Stimulated activated naive CD8-positive, alpha-beta T cell treated with anti-CD3 and anti-CD28 coated beads, Interleukin-15, amount 100 ng/mL, for 72 hours (primary cell): ENCODE results near the gene ALOX5.

ENCODE experiments used
- ATAC-seq: fragments of 150-1000 bp; cut with Tn5 transposase; 2 replicates; pipeline ENCODE4 v1.10.0; 2021; ENCODE audit warnings: mild to moderate bottlenecking, moderate library complexity
- DNase-seq, 2 donors: peaks; one replicate each; pipeline ENCODE4 v3.0.0; 2021 to 2022
- H3K27ac Mint-ChIP-seq, 2 donors: one replicate each; pipeline ENCODE4 v1.8.0; 2022; ENCODE audit warnings: mild to moderate bottlenecking in 2 of 2, mixed read lengths in 2 of 2, moderate library complexity in 2 of 2
- H3K27me3 Mint-ChIP-seq: one replicate; pipeline ENCODE4 v1.8.0; 2022; ENCODE audit warnings: mixed read lengths
- H3K4me1 Mint-ChIP-seq: one replicate; pipeline ENCODE4 v1.8.0; 2022; ENCODE audit warnings: mild to moderate bottlenecking, mixed read lengths
- H3K4me3 Mint-ChIP-seq, 2 donors: one replicate each; pipeline ENCODE4 v1.8.0; 2022; ENCODE audit warnings: mild to moderate bottlenecking in 2 of 2, mixed read lengths in 2 of 2, moderate library complexity in 1 of 2
- H3K9me3 Mint-ChIP-seq, 2 donors: one replicate each; pipeline ENCODE4 v1.8.0; 2022; ENCODE audit warnings: mixed read lengths in 2 of 2

ALOX5 gene

DNA sequence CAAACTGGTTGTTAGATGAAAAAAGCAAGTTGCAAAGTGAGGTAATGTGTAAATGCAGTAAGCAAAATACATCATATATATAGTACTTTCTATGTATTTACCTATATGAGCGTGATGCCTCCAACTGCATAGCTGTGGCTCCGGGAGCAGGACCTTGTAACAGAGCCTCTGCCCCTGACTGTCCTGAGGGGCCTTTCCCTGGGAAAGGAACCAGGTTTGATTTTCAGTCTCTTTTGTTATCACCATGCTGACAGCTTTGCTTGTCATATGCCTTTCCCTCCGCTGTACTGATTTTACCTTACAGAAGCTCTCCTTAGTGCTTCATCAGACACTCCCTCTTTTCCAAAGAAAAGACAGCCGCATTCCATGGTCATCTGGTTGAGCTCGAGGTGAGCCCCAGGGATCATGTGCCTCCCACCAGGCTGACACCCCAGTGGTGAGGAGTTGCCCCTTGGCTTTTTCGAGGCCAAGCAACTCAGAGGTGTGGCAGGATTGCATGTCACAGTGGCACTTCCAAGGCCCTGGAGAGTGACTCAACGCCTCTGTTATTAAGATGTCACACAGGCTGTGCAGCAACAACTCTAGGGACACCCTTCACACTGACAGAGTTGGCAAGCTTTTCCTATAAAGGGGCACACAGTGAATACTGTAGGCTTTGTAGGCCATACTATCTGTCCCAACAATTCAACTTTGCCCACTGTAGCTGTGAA is 78.9 kb downstream of the ALOX5 start:
- Mint-ChIP-seq H3K4me3 (no peak overlapping the region), H3K27ac (no peak overlapping the region), H3K27me3 (no peaks in the 10 kb centered on the region), H3K9me3 (no peaks in the 10 kb centered on the region), H3K4me1 (peaks cover 44% of the 10 kb centered on the region)
- peak in 1 of 2 donors; percentile 4 for DNase-seq
- ATAC-seq: no peak

DNA sequence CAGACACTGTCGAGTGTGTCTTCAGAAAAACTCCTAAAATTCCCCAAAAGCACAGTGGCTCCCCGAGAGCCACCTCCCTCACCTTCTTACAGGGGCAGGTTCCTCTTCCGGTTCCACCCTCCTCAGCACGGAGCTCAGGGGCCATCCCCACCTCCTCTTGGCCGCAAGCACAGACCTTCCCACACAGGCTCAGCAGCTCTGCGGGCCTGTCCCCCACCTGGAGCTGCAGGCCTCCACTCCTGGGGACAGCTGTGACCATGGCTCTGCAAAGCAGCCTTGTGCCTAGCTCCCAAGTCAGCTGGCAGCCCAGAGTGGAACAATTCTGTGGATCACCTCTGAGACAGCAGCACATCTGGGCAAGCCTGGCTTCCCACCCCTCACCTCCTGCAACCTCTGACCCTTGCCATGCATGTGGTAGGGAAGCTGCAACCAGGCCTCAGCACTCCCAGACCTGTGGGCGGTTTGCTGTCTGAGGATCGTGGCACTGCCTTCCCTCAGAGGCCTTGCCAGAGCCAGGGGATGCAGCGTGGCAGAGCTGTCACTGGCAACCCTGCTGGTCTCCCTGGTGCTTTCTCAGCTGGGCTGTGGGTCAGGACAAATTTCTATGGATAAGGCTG is 79.7 kb downstream of the ALOX5 start:
- H3K27me3 Mint-ChIP-seq: no peaks in the 10 kb centered on the region
- no peaks in the 10 kb centered on the region for H3K9me3 Mint-ChIP-seq
- ATAC-seq: no peak

DNA sequence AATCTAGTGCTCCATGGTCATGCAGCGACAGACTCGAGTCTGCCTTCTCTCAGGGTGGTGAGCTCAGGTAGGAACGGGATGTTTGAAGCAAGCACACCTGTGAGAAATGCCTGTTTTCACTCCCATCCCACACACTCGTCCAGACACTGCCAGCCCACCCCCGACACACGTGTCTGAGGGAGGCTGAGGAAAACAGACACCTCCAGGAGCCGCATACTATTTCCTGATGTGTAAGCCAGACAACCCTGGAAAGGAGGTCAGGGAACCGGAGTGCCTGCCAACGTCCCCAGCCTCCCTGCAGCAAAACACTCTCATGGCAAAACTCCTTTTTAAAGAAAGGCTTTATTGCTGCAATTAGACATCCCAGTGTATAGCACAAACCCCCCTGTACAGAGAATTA is 80.2 kb downstream of the ALOX5 start:
- Mint-ChIP-seq H3K4me1 (peaks cover 44% of the 10 kb centered on the region), H3K27me3 (no peaks in the 10 kb centered on the region), H3K9me3 (no peaks in the 10 kb centered on the region), H3K27ac (peak overlapping the region in 1 of 2 donors; percentile 91), H3K4me3 (no peak overlapping the region)
- ATAC-seq (no peak), DNase-seq (peak in 1 of 2 donors; percentile 2)

More for the DNA sequence above, 79.7 kb downstream of the ALOX5 start:
- peak in 1 of 2 donors; percentile 3 for DNase-seq
- Mint-ChIP-seq H3K4me1 (peaks cover 44% of the 10 kb centered on the region), H3K27ac (peak overlapping the region; percentile 80 to 82), H3K4me3 (peak overlapping the region in 1 of 2 donors; percentile 15)

DNA sequence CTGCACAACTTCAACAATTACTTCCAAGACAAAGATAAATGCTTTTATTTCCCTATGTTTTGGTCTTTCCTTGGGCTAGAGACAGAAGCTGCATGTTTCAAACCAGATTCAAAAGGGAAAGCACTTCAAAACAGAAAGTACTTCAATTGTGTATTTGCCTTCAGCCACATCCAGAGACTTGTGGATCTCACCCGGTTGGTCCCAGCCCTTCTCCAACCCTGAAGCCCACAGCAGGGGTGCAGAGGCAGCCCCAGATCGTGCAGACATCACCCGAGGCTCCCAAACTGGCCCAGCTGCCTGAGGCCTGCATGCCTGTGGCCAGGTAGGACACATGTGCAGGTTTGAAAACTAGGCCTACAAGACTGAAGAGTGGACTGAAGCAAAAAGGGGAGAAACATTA is 80.8 kb downstream of the ALOX5 start:
- no peaks in the 10 kb centered on the region for H3K27me3 Mint-ChIP-seq
- H3K4me1 Mint-ChIP-seq: peaks cover 44% of the 10 kb centered on the region
- H3K9me3 Mint-ChIP-seq: no peaks in the 10 kb centered on the region
- peak overlapping the region; percentile 86 to 91 for H3K27ac Mint-ChIP-seq
- ATAC-seq (no peak), DNase-seq (no peak)
- peak overlapping the region in 1 of 2 donors; percentile 38 for H3K4me3 Mint-ChIP-seq

DNA sequence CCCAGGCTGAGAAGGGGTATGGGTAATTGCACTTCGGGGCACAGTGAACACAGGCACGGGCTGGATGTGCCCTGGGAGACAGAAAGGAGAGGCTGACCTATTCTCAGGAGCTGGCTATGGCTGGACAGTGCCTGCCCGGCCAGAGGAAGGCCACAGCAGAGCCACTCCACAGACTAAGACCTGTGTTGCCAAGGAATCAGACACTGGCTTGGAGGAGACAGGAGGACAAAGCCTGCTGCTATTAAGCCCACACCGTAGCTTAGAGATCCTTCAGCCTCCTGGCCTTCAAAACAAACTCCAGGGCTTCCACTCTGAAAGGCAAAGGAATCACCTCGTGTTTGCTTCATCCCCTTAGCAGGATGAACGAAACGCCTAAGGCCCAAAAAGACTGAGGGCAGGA is 82.2 kb downstream of the ALOX5 start:
- DNase-seq: peak in 1 of 2 donors; percentile 1
- peak overlapping the region; percentile 62 to 79 for H3K27ac Mint-ChIP-seq
- no peak overlapping the region for H3K4me3 Mint-ChIP-seq
- H3K4me1 Mint-ChIP-seq: peaks cover 45% of the 10 kb centered on the region
- H3K27me3 Mint-ChIP-seq: no peaks in the 10 kb centered on the region
- ATAC-seq: no peak
- no peaks in the 10 kb centered on the region for H3K9me3 Mint-ChIP-seq

DNA sequence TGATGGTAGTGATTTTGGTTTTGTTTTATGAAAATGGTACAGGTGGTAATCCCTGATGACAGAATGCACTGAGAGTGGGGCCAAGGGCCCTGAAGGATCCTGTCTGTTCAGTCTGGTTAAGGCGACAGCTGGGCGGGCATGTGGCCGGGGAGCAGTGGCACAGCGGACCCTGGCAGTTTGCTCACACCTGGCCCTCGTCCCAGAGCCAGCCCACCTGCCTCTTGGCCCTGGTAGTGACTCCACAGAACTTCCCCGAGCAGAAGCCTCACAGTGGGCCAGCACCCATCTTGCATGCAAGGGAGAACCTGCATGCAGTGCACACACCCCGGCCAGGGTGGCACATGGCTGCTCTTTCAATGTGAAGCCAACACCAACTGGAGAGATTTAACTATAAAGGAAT is 82.8 kb downstream of the ALOX5 start:
- Mint-ChIP-seq H3K27me3 (no peaks in the 10 kb centered on the region), H3K4me1 (peaks cover 42% of the 10 kb centered on the region), H3K9me3 (no peaks in the 10 kb centered on the region), H3K27ac (no peak overlapping the region), H3K4me3 (no peak overlapping the region)
- ATAC-seq (no peak), DNase-seq (no peak)

DNA sequence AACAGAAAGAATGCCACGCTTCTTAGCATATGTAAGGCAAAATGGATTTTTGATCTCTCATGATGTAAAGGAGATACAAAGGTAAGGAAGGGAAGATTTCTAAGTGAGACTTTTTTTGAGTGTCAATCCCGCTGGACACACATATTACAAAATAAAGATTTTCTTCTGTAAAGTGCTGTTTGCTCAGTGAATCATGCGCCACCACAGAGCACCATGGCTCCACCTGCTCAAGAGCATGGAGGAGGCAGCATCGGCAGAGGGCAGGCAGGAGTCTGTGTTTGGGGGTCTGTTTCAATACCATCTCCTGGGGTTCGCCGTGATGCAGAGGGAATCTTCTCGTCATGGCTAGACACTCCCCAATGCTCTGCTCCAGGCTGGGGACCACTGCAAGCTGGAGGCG is 83.5 kb downstream of the ALOX5 start:
- DNase-seq (no peak), ATAC-seq (no peak)
- H3K9me3 Mint-ChIP-seq: no peaks in the 10 kb centered on the region
- H3K27me3 Mint-ChIP-seq: no peaks in the 10 kb centered on the region
- H3K27ac Mint-ChIP-seq: peak overlapping the region in 1 of 2 donors; percentile 79
- no peak overlapping the region for H3K4me3 Mint-ChIP-seq
- H3K4me1 Mint-ChIP-seq: peaks cover 37% of the 10 kb centered on the region

DNA sequence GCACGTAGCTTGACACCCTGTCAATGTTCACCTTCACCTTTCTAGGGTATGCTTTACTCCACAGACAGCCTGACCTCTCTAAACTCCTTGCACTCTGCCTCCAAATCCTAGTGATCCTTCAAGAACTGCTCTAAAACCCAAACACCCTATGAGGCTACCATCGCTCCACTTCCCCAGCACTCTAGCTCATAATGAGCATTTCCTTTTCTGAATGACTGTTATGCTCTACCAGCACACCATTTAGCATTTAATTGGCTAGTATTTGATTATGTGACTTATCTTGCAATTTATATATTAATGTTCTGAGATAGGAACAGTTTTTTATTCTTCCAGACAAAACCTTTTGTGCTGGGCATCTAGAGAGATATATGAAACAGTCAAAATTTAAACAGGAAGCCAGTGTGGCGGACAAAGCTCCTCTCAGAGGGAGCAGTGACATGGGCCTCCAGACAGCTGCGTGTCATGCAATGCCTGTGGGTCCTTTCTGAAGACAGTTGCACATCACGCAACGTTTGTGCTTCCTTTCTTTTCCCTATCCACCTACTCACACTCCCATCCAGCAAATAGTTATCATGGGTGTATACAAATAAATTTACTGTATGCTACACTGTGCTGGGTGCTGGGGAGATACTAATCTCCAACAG is 86.3 kb downstream of the ALOX5 start:
- DNase-seq (no peak), ATAC-seq (no peak)
- Mint-ChIP-seq H3K4me3 (no peak overlapping the region), H3K27me3 (no peaks in the 10 kb centered on the region), H3K9me3 (no peaks in the 10 kb centered on the region), H3K4me1 (peaks cover 23% of the 10 kb centered on the region), H3K27ac (peak overlapping the region in 1 of 2 donors; percentile 55)

DNA sequence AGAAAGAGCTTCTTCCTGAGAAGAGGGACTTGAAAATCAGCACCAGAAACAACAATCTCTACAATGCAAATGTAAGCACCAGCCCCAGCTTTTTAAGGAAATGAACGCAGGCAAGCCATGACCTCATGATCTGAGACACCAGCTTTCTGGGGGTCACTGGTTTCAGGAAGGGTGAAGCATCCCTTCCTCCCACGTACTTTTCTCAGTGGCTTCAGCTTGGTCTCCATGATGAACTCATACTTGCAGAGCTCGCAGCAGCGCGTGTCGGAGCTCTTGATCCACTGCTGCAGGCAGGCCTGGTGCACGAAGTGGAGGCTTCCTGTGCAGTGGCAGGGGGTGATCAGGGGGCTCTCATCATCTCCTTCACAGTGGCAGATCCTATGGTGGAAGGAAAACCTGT is 87.0 kb downstream of the ALOX5 start:
- Mint-ChIP-seq H3K4me1 (peaks cover 23% of the 10 kb centered on the region), H3K4me3 (no peak overlapping the region), H3K27me3 (no peaks in the 10 kb centered on the region), H3K9me3 (no peaks in the 10 kb centered on the region), H3K27ac (no peak overlapping the region)
- DNase-seq (no peak), ATAC-seq (no peak)

DNA sequence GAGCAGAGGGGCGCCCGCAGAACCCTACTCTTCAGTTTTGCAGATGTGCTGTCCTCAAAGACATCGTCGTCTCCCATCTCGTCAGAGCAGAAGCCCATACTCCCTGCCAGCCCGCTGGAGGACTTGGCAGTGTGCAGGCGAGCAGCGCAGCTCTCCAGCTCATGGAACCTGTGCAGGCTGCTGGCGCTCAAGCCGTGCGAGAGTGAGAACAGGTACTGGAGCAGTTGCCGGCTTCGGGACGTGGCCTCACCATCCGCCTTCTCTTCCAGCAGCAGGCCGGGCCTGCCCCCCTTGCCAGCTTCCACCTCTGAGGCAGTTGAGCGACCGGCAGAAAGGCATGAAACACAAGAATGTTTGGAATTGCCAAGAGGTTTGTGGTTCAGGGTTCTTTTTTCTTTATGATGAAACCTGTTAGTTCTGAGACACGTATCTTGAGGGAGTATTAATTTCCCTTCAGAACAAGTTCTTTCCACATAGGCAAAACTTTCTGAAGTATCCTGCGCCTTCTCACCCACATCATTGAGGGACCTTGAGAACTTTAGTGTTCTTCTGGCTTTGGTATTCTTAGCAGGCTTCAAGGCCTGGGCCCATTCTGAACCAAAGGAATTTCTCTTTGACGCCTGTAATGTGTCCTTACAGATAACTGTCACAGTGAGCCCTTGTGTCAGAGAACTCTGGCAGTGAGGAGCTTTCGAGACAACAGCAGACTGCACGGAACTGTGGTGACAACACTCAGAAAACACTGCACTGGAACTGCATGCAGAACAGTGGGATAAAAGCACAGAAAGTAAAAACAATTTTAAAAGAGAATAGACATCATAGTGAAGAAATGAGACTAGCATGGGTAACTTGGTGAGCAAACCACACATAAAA is 89.5 kb downstream of the ALOX5 start:
- no peak overlapping the region for H3K4me3 Mint-ChIP-seq
- DNase-seq (no peak), ATAC-seq (no peak)
- H3K27ac Mint-ChIP-seq: peak overlapping the region; percentile 51 to 66
- peaks cover 22% of the 10 kb centered on the region for H3K4me1 Mint-ChIP-seq
- no peaks in the 10 kb centered on the region for H3K27me3 Mint-ChIP-seq
- H3K9me3 Mint-ChIP-seq: no peaks in the 10 kb centered on the region

DNA sequence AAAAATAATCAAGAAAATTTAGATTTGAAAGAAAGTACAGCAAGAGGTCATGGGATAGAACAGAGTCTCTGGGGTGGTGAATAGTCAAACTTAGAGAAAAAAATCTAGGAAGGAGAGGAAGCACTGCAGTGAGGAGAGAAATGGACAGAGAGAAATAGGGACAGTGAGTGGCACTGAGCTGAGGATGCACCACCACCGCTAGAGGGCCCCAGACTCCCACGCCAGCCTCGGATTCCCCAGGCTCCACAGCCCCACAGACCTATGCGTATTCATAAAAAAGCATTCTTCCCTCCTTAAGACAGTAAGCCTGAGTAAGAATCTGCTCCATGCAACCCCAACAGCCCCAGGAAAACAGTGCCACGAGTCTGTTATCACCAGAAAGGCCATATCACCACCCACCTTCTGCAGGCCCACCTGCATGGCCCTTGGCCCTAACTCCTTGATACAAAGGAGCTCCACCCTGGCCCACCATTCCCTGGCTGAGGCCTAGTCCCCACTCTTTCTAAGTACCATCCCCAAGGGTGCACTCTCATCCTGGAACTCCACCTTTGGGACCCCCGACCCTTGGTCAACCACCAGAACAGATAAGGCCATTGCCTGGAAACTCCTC is 91.0 kb downstream of the ALOX5 start:
- ATAC-seq: peak; percentile 98
- peak overlapping the region; percentile 35 to 88 for H3K27ac Mint-ChIP-seq
- H3K4me1 Mint-ChIP-seq: peaks cover 31% of the 10 kb centered on the region
- H3K4me3 Mint-ChIP-seq: no peak overlapping the region
- no peaks in the 10 kb centered on the region for H3K9me3 Mint-ChIP-seq
- H3K27me3 Mint-ChIP-seq: no peaks in the 10 kb centered on the region
- peak; percentile 67 to 79 for DNase-seq

DNA sequence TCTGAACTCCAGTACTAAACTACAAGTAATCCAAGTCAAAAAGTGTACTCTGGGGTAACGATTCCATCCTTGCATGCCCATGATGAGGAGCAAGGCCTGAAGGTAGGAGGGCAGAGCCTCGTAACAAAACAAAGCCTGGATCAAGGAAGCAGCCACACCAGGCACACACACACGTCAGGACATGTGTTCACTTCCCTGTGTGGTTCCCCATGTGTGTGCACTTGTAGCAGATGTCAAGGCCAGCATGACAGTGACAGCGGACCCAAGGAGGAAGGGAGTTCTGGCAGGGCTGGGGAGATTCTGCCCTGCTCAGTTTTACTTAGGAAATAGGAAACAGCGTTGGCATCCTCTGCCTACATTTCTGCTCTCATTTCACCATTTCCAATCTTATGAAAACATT is 92.8 kb downstream of the ALOX5 start:
- Mint-ChIP-seq H3K27ac (peak overlapping the region; percentile 15 to 88), H3K9me3 (no peaks in the 10 kb centered on the region), H3K4me3 (no peak overlapping the region), H3K4me1 (peaks cover 39% of the 10 kb centered on the region), H3K27me3 (no peaks in the 10 kb centered on the region)
- ATAC-seq (no peak), DNase-seq (no peak)

DNA sequence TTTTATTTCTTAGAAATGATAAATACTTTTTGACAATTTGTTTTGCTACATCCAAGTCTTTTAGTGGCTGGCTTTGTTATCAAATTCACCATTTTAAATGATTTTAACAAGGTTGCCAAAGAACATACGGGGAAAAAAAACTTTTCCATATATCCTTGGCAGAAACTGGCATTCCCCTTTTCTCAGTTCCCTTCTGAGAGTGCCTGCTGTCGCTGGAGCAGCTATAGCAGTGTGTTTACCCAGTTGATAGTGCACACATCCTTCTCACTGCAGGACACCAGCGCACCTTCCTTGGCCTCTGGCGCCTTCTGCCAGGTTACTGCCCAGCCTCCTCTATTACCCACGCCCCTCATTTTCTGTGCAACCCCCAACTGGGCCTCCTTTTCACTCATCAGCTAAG is 94.1 kb downstream of the ALOX5 start:
- H3K4me1 Mint-ChIP-seq: peaks cover 44% of the 10 kb centered on the region
- no peak for DNase-seq
- no peaks in the 10 kb centered on the region for H3K9me3 Mint-ChIP-seq
- H3K4me3 Mint-ChIP-seq: no peak overlapping the region
- no peaks in the 10 kb centered on the region for H3K27me3 Mint-ChIP-seq
- H3K27ac Mint-ChIP-seq: peak overlapping the region; percentile 24 to 60
- no peak for ATAC-seq

DNA sequence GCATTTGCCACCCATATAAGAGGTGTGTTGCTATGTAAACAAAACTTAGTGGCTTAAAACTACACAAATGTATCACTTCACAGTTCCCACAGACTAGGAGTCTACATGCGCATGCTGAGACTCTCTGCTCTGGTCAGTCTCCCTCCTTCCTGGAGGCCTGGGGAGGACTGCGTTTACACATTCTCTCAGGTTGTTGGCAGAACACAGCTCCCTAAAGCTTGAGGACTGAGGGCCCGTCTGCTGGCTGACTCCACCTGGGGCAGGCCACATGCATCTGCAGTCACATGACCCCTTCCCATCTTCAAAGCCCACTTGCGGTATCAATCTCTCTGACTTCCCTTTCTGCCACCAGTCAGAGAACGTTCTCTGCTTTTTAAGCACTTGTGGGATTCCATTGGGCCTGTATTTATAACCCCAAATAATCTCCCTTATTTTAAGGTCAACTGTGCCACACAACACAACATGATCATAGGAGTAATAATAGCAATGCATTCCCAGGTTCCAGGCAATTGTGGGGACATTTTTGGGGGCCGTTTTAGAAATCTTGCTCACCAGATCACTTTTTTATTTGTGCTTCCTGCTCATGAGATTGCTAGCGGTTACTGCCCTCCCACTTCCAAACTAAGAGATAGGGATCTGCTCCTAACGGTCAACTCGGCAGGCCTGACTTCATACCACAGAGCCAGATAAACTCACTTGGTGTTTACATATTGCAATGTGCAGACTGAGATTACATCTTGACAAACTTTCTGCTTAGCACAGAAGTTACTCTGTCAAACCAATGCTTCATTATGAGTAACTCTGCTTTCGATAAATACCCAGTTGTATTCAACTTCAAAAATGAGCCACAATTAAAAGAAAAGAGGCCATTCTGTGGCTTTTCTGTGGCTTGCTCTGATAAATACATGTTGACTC is 96.3 kb downstream of the ALOX5 start:
- DNase-seq (peak; percentile 33 to 70), ATAC-seq (peak; percentile 90)
- Mint-ChIP-seq H3K27me3 (no peaks in the 10 kb centered on the region), H3K27ac (peak overlapping the region; percentile 96 to 99), H3K4me1 (peaks cover 36% of the 10 kb centered on the region), H3K9me3 (no peaks in the 10 kb centered on the region), H3K4me3 (peak overlapping the region; percentile 65 to 80)
